ENCODE results near the gene HSBP1L1. TPM values are rescaled to one million over a fixed set of nuclear protein-coding genes. Genes with fewer than 3 reads are reported as not detected.

The HSBP1L1 gene
- total RNA-seq, 1 donor from 2014 or later, result 6.1 TPM

- no peaks in the 10 kb centered on the region for H3K79me2 ChIP-seq (ENCODE audit: insufficient read depth, low read length)
- Mint-ChIP-seq H3K27me3 (ENCODE audit: low read depth, unreplicated experiment) (no peaks in the 10 kb centered on the region), H3K4me3 (ENCODE audit: unreplicated experiment) (peak overlapping the region; percentile 27), H3K27ac (ENCODE audit: unreplicated experiment) (no peak overlapping the region), H3K36me3 (ENCODE audit: low read depth, unreplicated experiment) (peaks cover 2% of the 10 kb centered on the region), H3K4me1 (ENCODE audit: low read depth, unreplicated experiment) (peaks cover 31% of the 10 kb centered on the region), H3K9me3 (ENCODE audit: unreplicated experiment) (no peaks in the 10 kb centered on the region)
- TF ChIP-seq CTCF (IDR thresholded peaks at IDR 0.05; ENCODE audit: insufficient read depth, low read depth, low read length) (no peak), EZH2 (IDR thresholded peaks at IDR 0.05; ENCODE audit: insufficient read depth, low read length) (no peak)
- H3K27me3 ChIP-seq (ENCODE audit: insufficient read depth, low read length), result no peaks in the 10 kb centered on the region
- no peak for FAIRE-seq
- DNase-seq (ENCODE audit: low read depth), result no peak
- peak overlapping the region; percentile 69 for H3K4me2 ChIP-seq (ENCODE audit: low read length)
- H3K9ac ChIP-seq (ENCODE audit: low read length), result no peak overlapping the region
- peaks cover 40% of the 10 kb centered on the region for H3K4me1 ChIP-seq (ENCODE audit: insufficient read depth, low read length)
- H4K20me1 ChIP-seq (ENCODE audit: insufficient read depth, low read length), result no peaks in the 10 kb centered on the region
- H3K27ac ChIP-seq (ENCODE audit: low read depth, low read length), result no peak overlapping the region
- H3K36me3 ChIP-seq (ENCODE audit: insufficient read depth, low read length), result no peaks in the 10 kb centered on the region
- H3K9me3 ChIP-seq (ENCODE audit: insufficient read depth, low read depth, low read length), result no peaks in the 10 kb centered on the region
- no peak overlapping the region for H2AFZ ChIP-seq (ENCODE audit: low read depth, low read length)
- H3K4me3 ChIP-seq (ENCODE audit: insufficient read depth, low read depth, low read length), result no peak overlapping the region
Observed at GRCh38 chr18:79960921-79961526, 3.4 kb upstream of the HSBP1L1 start.

- no peak overlapping the region for H3K9ac ChIP-seq (ENCODE audit: low read length)
Observed at GRCh38 chr18:79961527-79962291, 2.7 kb upstream of the HSBP1L1 start.

More at GRCh38 chr18:79961527-79962291, 2.7 kb upstream of the HSBP1L1 start:
- H4K20me1 ChIP-seq (ENCODE audit: insufficient read depth, low read length), result no peaks in the 10 kb centered on the region
- peak; percentile 29 for DNase-seq (ENCODE audit: low read depth)
- no peak overlapping the region for H3K4me3 ChIP-seq (ENCODE audit: insufficient read depth, low read depth, low read length)
- Mint-ChIP-seq H3K4me1 (ENCODE audit: low read depth, unreplicated experiment) (peaks cover 31% of the 10 kb centered on the region), H3K27me3 (ENCODE audit: low read depth, unreplicated experiment) (no peaks in the 10 kb centered on the region), H3K4me3 (ENCODE audit: unreplicated experiment) (no peak overlapping the region), H3K9me3 (ENCODE audit: unreplicated experiment) (no peaks in the 10 kb centered on the region), H3K36me3 (ENCODE audit: low read depth, unreplicated experiment) (peaks cover 2% of the 10 kb centered on the region), H3K27ac (ENCODE audit: unreplicated experiment) (peak overlapping the region; percentile 13)
- no peaks in the 10 kb centered on the region for H3K36me3 ChIP-seq (ENCODE audit: insufficient read depth, low read length)
- no peaks in the 10 kb centered on the region for H3K27me3 ChIP-seq (ENCODE audit: insufficient read depth, low read length)
- H3K4me1 ChIP-seq (ENCODE audit: insufficient read depth, low read length), result peaks cover 40% of the 10 kb centered on the region
- FAIRE-seq, result no peak
- peak overlapping the region; percentile 33 for H3K4me2 ChIP-seq (ENCODE audit: low read length)
- no peaks in the 10 kb centered on the region for H3K79me2 ChIP-seq (ENCODE audit: insufficient read depth, low read length)
- no peak overlapping the region for H3K27ac ChIP-seq (ENCODE audit: low read depth, low read length)
- peak overlapping the region; percentile 23 for H2AFZ ChIP-seq (ENCODE audit: low read depth, low read length)
- TF ChIP-seq CTCF (IDR thresholded peaks at IDR 0.05; ENCODE audit: insufficient read depth, low read depth, low read length), result no peak
- no peak for TF ChIP-seq EZH2 (IDR thresholded peaks at IDR 0.05; ENCODE audit: insufficient read depth, low read length)
- no peaks in the 10 kb centered on the region for H3K9me3 ChIP-seq (ENCODE audit: insufficient read depth, low read depth, low read length)
